Psoas muscle (tissue), 8 donors: ENCODE data around the gene ENKUR. TPM values are rescaled to one million over a fixed set of nuclear protein-coding genes. Genes with fewer than 3 reads are reported as not detected.
A peak's percentile ranks its signal among the peaks of the same experiment; 100 is the strongest.

Experiments used
- ATAC-seq, 4 donors: fragments of 200-7000 bp; cut with Tn5 transposase; one replicate each; pipeline ENCODE4 v1.9.1; 2020; ENCODE audit warnings: moderate library complexity in 3 of 4, mild to moderate bottlenecking in 2 of 4
- DNase-seq, 2 donors: peaks; one replicate each; pipeline ENCODE4 v3.0.0-alpha.2; 2020
- H3K27ac ChIP-seq: fragments of 200-600 bp; one replicate; pipeline ENCODE4 v1.8.0; 2022
- H3K27me3 ChIP-seq, 3 donors: fragments of 200-600 bp in 1 of 3; one replicate each; pipeline versions ENCODE4 v1.6.1 to v1.8.0; 2013 to 2022; ENCODE audit warnings: low read length in 2 of 3, mild to moderate bottlenecking in 2 of 3, moderate library complexity in 1 of 3; ENCODE audit not compliant: insufficient read depth in 3 of 3
- H3K36me3 ChIP-seq, 2 donors: fragments of 200-600 bp in 1 of 2; one replicate each; pipeline versions ENCODE4 v1.6.1 to v1.8.0; 2013 to 2022; ENCODE audit warnings: low read depth in 1 of 2, mild to moderate bottlenecking in 1 of 2, moderate library complexity in 1 of 2; ENCODE audit not compliant: insufficient read depth in 1 of 2
- H3K4me1 ChIP-seq: fragments of 200-600 bp; one replicate; pipeline ENCODE4 v1.8.0; 2022
- H3K4me3 ChIP-seq: fragments of 200-600 bp; one replicate; pipeline ENCODE4 v1.8.0; 2022; ENCODE audit warnings: mild to moderate bottlenecking
- H3K9me3 ChIP-seq: fragments of 200-600 bp; one replicate; pipeline ENCODE4 v1.8.0; 2022
- WGBS, 3 donors: extraction: QIAGEN DNeasy Blood & Tissue Kit; methylation state at CpG; one replicate each; pipeline versions ENCODE4 v1.1.6 to v1.1.7; 2013; 5-methylcytosine and 5-hydroxymethylcytosine counted together
- intact Hi-C, 2 donors: fragments of 100-400 bp; cut with DNase I; formaldehyde crosslinking; loops; one replicate each; pipeline versions ENCODE4 v1.11.0 to v1.14.2; 2022
- polyA plus RNA-seq, 3 donors: library from polyadenylated mRNA; stranded (reverse); fragments of 200-250 nt; gene quantifications; one replicate each; pipeline ENCODE4 v1.2.3, GENCODE V29; 2013
- total RNA-seq, 4 donors: library from RNA; stranded (reverse); fragmentation: NEBNext Ultra II Directional in 2 of 4; extraction: Animal tissue kit (Norgen Biotek cat#: 25700) in 2 of 4; gene quantifications; one replicate each; pipeline versions ENCODE4 v1.2.1 to v1.2.4, GENCODE V29; 2021 to 2023
- TF ChIP-seq, protein P1 (sequence below): fragments of 200-600 bp; IDR thresholded peaks from one replicate; pipeline ENCODE4 v1.8.0; 2022; ENCODE audit warnings: antibody characterized with exemption
- donor health status: healthy with polysubstance abuse.
- donor health status: DM: no; HTN: no; CAD: no; lungs with moderate emphysema.
- donor health status: Bipolar disorder and iron deficiency.
- donor health status: healthy.
- donor health status: DM: yes; HTN: yes; CAD: no.
- donor health status: DM: no; HTN: no; CAD: no.
- donor health status: DM: no; HTN: no; CAD: no.
- donor health status: DM: yes; HTN: yes; CAD: no.

ENKUR gene
- total and polyA plus RNA-seq, 7 donors, result 0.03 to 0.05 TPM; not detected in 5

DNA sequence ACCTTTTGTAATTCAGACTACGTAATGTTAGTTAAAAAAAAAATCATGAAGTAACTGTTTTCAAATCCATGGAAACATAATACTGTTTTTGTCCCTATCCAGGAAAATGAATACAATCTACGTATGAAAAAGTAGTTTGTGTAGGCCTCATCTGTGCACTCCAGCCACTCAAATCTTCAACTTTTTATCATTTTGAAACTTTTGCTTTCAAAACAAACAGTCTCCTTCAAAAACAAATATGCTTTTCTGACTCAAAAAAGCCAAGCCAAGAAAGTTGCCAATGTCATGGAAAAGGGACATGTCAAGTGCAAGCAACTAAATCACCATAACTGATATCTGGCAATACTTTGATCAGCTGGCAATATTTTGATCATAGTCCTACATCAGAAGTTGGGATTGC, 13.6 kb upstream of the ENKUR start:
- Histone ChIP-seq H3K27ac (no peak overlapping the region), H3K27me3 (no peaks in the 10 kb centered on the region), H3K36me3 (no peaks in the 10 kb centered on the region), H3K4me1 (no peaks in the 10 kb centered on the region), H3K9me3 (no peaks in the 10 kb centered on the region), H3K4me3 (no peak overlapping the region)
- TF ChIP-seq, protein P1, sequence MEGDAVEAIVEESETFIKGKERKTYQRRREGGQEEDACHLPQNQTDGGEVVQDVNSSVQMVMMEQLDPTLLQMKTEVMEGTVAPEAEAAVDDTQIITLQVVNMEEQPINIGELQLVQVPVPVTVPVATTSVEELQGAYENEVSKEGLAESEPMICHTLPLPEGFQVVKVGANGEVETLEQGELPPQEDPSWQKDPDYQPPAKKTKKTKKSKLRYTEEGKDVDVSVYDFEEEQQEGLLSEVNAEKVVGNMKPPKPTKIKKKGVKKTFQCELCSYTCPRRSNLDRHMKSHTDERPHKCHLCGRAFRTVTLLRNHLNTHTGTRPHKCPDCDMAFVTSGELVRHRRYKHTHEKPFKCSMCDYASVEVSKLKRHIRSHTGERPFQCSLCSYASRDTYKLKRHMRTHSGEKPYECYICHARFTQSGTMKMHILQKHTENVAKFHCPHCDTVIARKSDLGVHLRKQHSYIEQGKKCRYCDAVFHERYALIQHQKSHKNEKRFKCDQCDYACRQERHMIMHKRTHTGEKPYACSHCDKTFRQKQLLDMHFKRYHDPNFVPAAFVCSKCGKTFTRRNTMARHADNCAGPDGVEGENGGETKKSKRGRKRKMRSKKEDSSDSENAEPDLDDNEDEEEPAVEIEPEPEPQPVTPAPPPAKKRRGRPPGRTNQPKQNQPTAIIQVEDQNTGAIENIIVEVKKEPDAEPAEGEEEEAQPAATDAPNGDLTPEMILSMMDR, result no peak
- WGBS, 3 donors, result 89 to 98% (median 90%) methylated on average over 2 of the region's 2 CpGs
- no peak for ATAC-seq
- DNase-seq, result no peak
- intact Hi-C loops, result no loop called here

DNA sequence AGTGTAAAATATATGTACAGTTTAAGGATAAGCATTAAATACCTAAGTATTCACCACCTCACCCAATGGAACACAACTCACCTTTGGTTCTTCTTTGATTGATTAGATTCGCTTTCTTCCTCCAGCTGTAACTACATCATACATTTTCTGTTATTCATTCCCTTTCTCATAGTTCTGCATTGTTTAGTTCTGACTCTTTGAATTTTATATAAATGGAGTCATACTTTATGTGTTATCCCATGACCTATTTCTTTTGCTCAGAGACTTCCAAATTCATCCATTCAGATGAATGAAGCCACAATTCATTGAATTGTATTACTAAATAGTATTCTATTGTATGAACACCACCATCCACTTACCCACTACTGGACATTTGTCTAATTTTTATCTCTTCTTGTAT, 12.8 kb upstream of the ENKUR start:
- Histone ChIP-seq H3K4me3 (no peak overlapping the region), H3K9me3 (no peaks in the 10 kb centered on the region), H3K36me3 (no peaks in the 10 kb centered on the region), H3K27me3 (no peaks in the 10 kb centered on the region), H3K27ac (no peak overlapping the region), H3K4me1 (no peaks in the 10 kb centered on the region)
- WGBS, 3 donors, result 94 to 98% (median 97%) methylated on average over 1 of the region's 1 CpG
- ATAC-seq (no peak), DNase-seq (no peak)
- intact Hi-C loops, result no loop called here
- TF ChIP-seq, protein P1, result no peak

DNA sequence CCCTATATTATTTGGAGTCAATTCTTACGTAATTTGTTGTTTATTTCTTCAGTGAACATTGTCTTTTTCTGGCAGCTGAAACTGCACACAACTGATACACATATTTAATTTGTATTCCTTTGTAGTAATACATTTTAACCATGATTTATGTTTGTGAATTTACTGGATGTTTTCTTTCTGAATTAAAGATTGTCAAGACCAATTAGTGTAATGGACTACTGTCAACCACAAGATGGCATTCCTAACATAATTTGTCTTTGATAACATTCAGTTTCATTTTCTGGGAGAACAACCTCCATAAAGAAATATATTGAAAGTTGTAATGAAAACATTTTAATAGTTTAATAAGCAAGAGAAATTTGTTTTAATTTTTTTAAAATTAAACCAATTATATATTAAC, 10.5 kb upstream of the ENKUR start:
- Histone ChIP-seq H3K27me3 (no peaks in the 10 kb centered on the region), H3K36me3 (peaks cover 0 to 5% of the 10 kb centered on the region in 2 donors), H3K9me3 (no peaks in the 10 kb centered on the region), H3K27ac (no peak overlapping the region), H3K4me1 (no peaks in the 10 kb centered on the region), H3K4me3 (no peak overlapping the region)
- DNase-seq (no peak), ATAC-seq (no peak)
- intact Hi-C loops, result no loop called here
- TF ChIP-seq, protein P1, result peak; percentile 22
- WGBS, 3 donors, result 82 to 89% (median 89%) methylated on average over 1 of the region's 1 CpG

DNA sequence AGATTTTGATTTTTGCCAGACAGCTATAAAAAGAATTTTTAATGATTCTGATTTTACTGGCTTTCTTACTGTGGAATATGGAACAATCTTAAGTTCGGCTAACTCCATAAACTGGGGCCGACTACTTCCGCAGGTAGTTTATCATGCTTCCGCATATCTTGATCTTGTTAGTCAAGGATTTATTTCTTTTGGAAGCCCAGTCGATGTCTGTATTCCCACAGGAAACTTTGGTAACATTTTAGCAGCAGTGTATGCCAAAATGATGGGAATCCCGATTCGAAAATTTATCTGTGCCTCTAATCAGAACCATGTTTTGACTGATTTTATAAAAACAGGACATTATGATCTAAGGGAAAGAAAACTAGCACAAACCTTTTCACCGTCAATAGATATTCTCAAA, 8.6 kb upstream of the ENKUR start:
- H3K4me3 ChIP-seq, result no peak overlapping the region
- no peaks in the 10 kb centered on the region for H3K27me3 ChIP-seq
- no peak overlapping the region for H3K27ac ChIP-seq
- 61 to 67% (median 66%) methylated on average over 8 of the region's 8 CpGs for WGBS, 3 donors
- no peaks in the 10 kb centered on the region for H3K9me3 ChIP-seq
- intact Hi-C loops, result loop anchor here in 1 of 2 donors (1.0 kb wide), 1 partner anchor 57 kb away; no protein-coding TSS in a partner anchor
- H3K4me1 ChIP-seq, result no peaks in the 10 kb centered on the region
- peaks cover 0 to 5% of the 10 kb centered on the region in 2 donors for H3K36me3 ChIP-seq
- ATAC-seq (no peak), DNase-seq (no peak)
- TF ChIP-seq, protein P1, result no peak

DNA sequence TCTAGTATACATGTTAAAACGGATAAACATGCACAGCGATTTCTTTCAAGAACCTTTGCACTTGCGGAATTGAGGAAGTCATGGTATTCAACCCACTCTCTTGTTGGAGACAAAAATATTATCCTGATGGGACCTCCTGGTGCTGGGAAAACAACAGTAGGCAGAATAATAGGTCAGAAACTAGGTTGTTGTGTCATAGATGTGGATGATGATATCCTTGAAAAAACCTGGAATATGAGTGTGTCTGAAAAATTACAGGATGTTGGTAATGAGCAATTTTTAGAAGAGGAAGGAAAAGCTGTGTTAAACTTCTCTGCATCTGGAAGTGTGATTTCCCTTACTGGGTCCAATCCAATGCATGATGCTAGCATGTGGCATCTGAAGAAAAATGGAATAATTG, 7.3 kb upstream of the ENKUR start:
- DNase-seq, result no peak
- H3K9me3 ChIP-seq, result no peaks in the 10 kb centered on the region
- no peak overlapping the region for H3K4me3 ChIP-seq
- H3K27me3 ChIP-seq, result no peaks in the 10 kb centered on the region
- TF ChIP-seq, protein P1, result no peak
- intact Hi-C loops, result no loop called here
- H3K36me3 ChIP-seq, result peaks cover 0 to 5% of the 10 kb centered on the region in 2 donors
- H3K27ac ChIP-seq, result no peak overlapping the region
- peaks cover 3% of the 10 kb centered on the region for H3K4me1 ChIP-seq
- ATAC-seq, result no peak
- 76 to 77% (median 77%) methylated on average over 3 of the region's 3 CpGs for WGBS, 3 donors
